Osteoblast (primary cell): ENCODE results near the gene TREH. TPM values are rescaled to one million over a fixed set of nuclear protein-coding genes. Genes with fewer than 3 reads are reported as not detected.
"Not testable (repeated sequence)": the region's sequence is repeated elsewhere in the genome, so short reads cannot be mapped to it uniquely, and the experiment has no call there.

Source experiments
- DNase-seq: peaks from one replicate; pipeline ENCODE4 v3.0.0; 2011; ENCODE audit warnings: low spot score, mixed read lengths; ENCODE audit not compliant: insufficient read length; ENCODE audit errors: missing footprints
- H2AFZ ChIP-seq: 2 replicates; pipeline ENCODE4 v1.6.0; 2011; ENCODE audit warnings: mild to moderate bottlenecking, low read length
- H3K27ac ChIP-seq: 2 replicates; pipeline ENCODE4 v1.5.1; 2011; ENCODE audit warnings: mild to moderate bottlenecking, low read depth, low read length, moderate library complexity
- H3K27me3 ChIP-seq: 2 replicates; pipeline ENCODE4 v1.6.0; 2012; ENCODE audit warnings: mild to moderate bottlenecking, control low read depth, inconsistent platforms, low read length, moderate library complexity; ENCODE audit not compliant: insufficient read depth
- H3K36me3 ChIP-seq: 2 replicates; pipeline ENCODE4 v1.5.1; 2011; ENCODE audit warnings: mild to moderate bottlenecking, low read length, control low read depth, moderate library complexity; ENCODE audit not compliant: insufficient read depth
- H3K4me1 ChIP-seq: 2 replicates; pipeline ENCODE4 v1.5.1; 2011; ENCODE audit warnings: mild to moderate bottlenecking, low read length, control low read depth, moderate library complexity; ENCODE audit not compliant: insufficient read depth
- H3K4me2 ChIP-seq: 2 replicates; pipeline ENCODE4 v1.6.0; 2011; ENCODE audit warnings: mild to moderate bottlenecking, low read length; ENCODE audit not compliant: insufficient read depth
- H3K4me3 ChIP-seq: fragments of 200-600 bp; sonication (generic); 3 replicates; pipeline ENCODE4 v1.5.1; 2012; ENCODE audit warnings: mild to moderate bottlenecking, low read length, inconsistent platforms; ENCODE audit not compliant: insufficient read depth
- H3K79me2 ChIP-seq: 2 replicates; pipeline ENCODE4 v1.6.0; 2012; ENCODE audit warnings: mild to moderate bottlenecking, low read length, control low read depth, inconsistent platforms; ENCODE audit not compliant: insufficient read depth
- H3K9me3 ChIP-seq: 2 replicates; pipeline ENCODE4 v1.5.1; 2011; ENCODE audit warnings: low read depth, low read length, control low read depth
- H4K20me1 ChIP-seq: 2 replicates; pipeline ENCODE4 v1.6.0; 2012; ENCODE audit warnings: mild to moderate bottlenecking, low read length, control low read depth; ENCODE audit not compliant: insufficient read depth
- CTCF ChIP-seq: IDR thresholded peaks from 2 replicates; pipeline ENCODE4 v1.5.1; 2011; ENCODE audit warnings: mild to moderate bottlenecking, low read depth, low read length, moderate library complexity; ENCODE audit errors: extremely low read depth
- total RNA-seq: library from RNA; depleted of rRNA; stranded (reverse); fragments of >200 nt; gene quantifications from 2 replicates; pipeline ENCODE4 v1.2.3, GENCODE V29; 2012

Gene TREH
- total RNA-seq, 1 donor: not detected

- not testable (repeated sequence) for H3K4me2 ChIP-seq, H3K36me3 ChIP-seq, H2AFZ ChIP-seq, H3K27me3 ChIP-seq, DNase-seq, H3K4me1 ChIP-seq, H3K27ac ChIP-seq, H3K4me3 ChIP-seq, H3K9me3 ChIP-seq, H4K20me1 ChIP-seq, H3K79me2 ChIP-seq
Measured at GRCh38 chr11:118717733-118718132, 38.3 kb upstream of the TREH start.

- not testable (repeated sequence) for H3K36me3 ChIP-seq, H3K4me3 ChIP-seq, DNase-seq, H3K4me2 ChIP-seq, H3K27ac ChIP-seq, H3K9me3 ChIP-seq, H2AFZ ChIP-seq, H4K20me1 ChIP-seq, H3K27me3 ChIP-seq, H3K79me2 ChIP-seq, H3K4me1 ChIP-seq
Measured at GRCh38 chr11:118717221-118717620, 37.8 kb upstream of the TREH start.

- Histone ChIP-seq H3K36me3 (no peaks in the 10 kb centered on the region), H4K20me1 (no peaks in the 10 kb centered on the region), H3K9me3 (no peaks in the 10 kb centered on the region), H3K79me2 (no peaks in the 10 kb centered on the region), H3K4me3 (no peak overlapping the region), H3K4me1 (peaks cover 6% of the 10 kb centered on the region), H2AFZ (no peak overlapping the region), H3K27me3 (no peaks in the 10 kb centered on the region), H3K4me2 (no peak overlapping the region), H3K27ac (no peak overlapping the region)
- no peak for DNase-seq
- TF ChIP-seq CTCF: no peak
Measured at GRCh38 chr11:118715837-118716260, 36.4 kb upstream of the TREH start.

- Histone ChIP-seq H3K36me3 (no peaks in the 10 kb centered on the region), H3K4me2 (no peak overlapping the region)
Measured at GRCh38 chr11:118715245-118715831, 35.9 kb upstream of the TREH start.

More at GRCh38 chr11:118715245-118715831, 35.9 kb upstream of the TREH start:
- H3K9me3 ChIP-seq: no peaks in the 10 kb centered on the region
- DNase-seq: no peak
- peaks cover 6% of the 10 kb centered on the region for H3K4me1 ChIP-seq
- H3K79me2 ChIP-seq: no peaks in the 10 kb centered on the region
- no peak overlapping the region for H3K27ac ChIP-seq
- H4K20me1 ChIP-seq: no peaks in the 10 kb centered on the region
- no peaks in the 10 kb centered on the region for H3K27me3 ChIP-seq
- no peak for TF ChIP-seq CTCF
- H2AFZ ChIP-seq: no peak overlapping the region
- no peak overlapping the region for H3K4me3 ChIP-seq
